D721Med (cell line): ENCODE measurements around the gene KLHL36.
"Not testable (repeated sequence)": the region's sequence is repeated elsewhere in the genome, so short reads cannot be mapped to it uniquely, and the experiment has no call there.

Source experiments
- DNase-seq: peaks from one replicate; pipeline ENCODE4 v3.0.0; 2011; ENCODE audit warnings: low spot score; ENCODE audit not compliant: insufficient read length
- FAIRE-seq: peaks from 2 replicates; lab custom pipeline; 2011; peaks lifted over from hg19 to GRCh38; lab: Jason Lieb, UNC
- CTCF ChIP-seq: IDR thresholded peaks from 2 replicates; pipeline ENCODE4 v1.5.1; 2012; ENCODE audit warnings: mild to moderate bottlenecking, control low read depth; ENCODE audit not compliant: insufficient read depth; ENCODE audit errors: missing control alignments

KLHL36 gene

GRCh38 chr16:84629580-84629979 lies 18.7 kb upstream of the KLHL36 start:
- FAIRE-seq (no peak), DNase-seq (no peak)
- TF ChIP-seq CTCF: no peak

GRCh38 chr16:84630009-84630408 lies 18.3 kb upstream of the KLHL36 start:
- no peak for DNase-seq
- FAIRE-seq: no peak
- no peak for TF ChIP-seq CTCF

GRCh38 chr16:84630446-84631152 lies 17.7 kb upstream of the KLHL36 start:
- TF ChIP-seq CTCF: no peak
- no peak for DNase-seq
- FAIRE-seq: no peak

GRCh38 chr16:84631153-84631466 lies 17.2 kb upstream of the KLHL36 start:
- TF ChIP-seq CTCF: no peak
- FAIRE-seq: no peak
- DNase-seq: no peak

GRCh38 chr16:84631886-84632285 lies 16.4 kb upstream of the KLHL36 start:
- no peak for TF ChIP-seq CTCF
- FAIRE-seq (no peak), DNase-seq (no peak)

- not testable (repeated sequence) for DNase-seq, FAIRE-seq
Measured at GRCh38 chr16:84632862-84633261, 15.4 kb upstream of the KLHL36 start.

GRCh38 chr16:84633622-84634021 lies 14.7 kb upstream of the KLHL36 start:
- FAIRE-seq (no peak), DNase-seq (no peak)
- TF ChIP-seq CTCF: no peak

GRCh38 chr16:84635702-84636101 lies 12.6 kb upstream of the KLHL36 start:
- FAIRE-seq (no peak), DNase-seq (no peak)
- TF ChIP-seq CTCF: no peak
